Dermis lymphatic vessel endothelial cell (primary cell): ENCODE results near the gene NDUFA7. TPM values are rescaled to one million over a fixed set of nuclear protein-coding genes. Genes with fewer than 3 reads are reported as not detected.

Experiments
- total RNA-seq: library from RNA; depleted of rRNA; stranded (reverse); fragments of >200 nt; gene quantifications from 2 replicates; pipeline ENCODE4 v1.2.1, GENCODE V29; 2014

Gene NDUFA7
- 20.8 and 22.3 TPM in 2 replicates for total RNA-seq

DNA sequence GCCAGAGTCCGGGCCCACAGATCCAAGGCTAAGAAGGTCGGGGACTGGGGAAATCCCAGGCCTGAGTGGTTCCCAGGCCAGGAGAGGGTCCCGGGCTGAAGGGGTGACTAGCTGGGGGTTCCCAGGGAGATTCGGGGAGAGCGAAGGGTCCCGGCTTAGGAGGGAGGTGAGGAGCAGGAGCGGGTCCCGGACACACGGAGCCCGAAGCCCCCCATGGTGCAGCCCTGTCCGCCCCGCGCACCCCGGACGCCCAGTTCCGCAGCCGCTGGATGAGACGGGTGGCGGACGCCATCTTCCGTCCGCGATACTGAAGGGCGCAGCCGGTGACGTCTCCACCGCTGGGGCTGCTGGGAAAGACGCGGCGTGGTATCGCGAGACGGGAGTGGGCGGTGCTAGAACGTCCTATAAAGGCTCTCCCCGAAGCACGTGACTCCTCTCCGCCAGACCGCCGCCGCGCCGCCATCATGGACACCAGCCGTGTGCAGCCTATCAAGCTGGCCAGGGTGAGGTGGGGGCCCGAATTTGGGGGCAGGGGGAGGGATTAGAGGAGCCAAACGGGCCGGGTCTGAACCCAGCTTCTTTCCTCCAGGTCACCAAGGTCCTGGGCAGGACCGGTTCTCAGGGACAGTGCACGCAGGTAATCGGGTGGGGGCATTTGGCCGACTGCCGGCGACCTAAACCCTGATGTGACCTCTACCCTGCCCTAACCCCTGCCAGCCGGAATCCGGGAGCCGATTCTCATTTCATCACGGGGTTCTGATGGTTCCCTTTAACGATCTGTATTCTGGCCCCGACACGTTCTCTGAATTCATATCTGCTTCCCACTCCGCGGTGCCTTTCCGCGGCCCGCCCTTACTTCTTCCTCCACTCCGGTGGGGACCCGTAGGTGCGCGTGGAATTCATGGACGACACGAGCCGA, at the start of gene NDUFA7, which contains the start of gene RPS28:
TSS of gene NDUFA7 (minus strand) at position 309 of the 919 bp plus-strand sequence. CDS start at position 292, 17 bp downstream.
TSS of gene RPS28 (plus strand) at position 430 of the 919 bp plus-strand sequence. CDS start at position 465, 35 bp downstream.

GRCh38 chr19:8363803-8364771, 42.9 kb upstream of the NDUFA7 start, which contains the start of gene ANGPTL4:
Gene ANGPTL4 (plus strand): TSS chr19:8364155. CDS start chr19:8364322, 167 bp downstream.

DNA sequence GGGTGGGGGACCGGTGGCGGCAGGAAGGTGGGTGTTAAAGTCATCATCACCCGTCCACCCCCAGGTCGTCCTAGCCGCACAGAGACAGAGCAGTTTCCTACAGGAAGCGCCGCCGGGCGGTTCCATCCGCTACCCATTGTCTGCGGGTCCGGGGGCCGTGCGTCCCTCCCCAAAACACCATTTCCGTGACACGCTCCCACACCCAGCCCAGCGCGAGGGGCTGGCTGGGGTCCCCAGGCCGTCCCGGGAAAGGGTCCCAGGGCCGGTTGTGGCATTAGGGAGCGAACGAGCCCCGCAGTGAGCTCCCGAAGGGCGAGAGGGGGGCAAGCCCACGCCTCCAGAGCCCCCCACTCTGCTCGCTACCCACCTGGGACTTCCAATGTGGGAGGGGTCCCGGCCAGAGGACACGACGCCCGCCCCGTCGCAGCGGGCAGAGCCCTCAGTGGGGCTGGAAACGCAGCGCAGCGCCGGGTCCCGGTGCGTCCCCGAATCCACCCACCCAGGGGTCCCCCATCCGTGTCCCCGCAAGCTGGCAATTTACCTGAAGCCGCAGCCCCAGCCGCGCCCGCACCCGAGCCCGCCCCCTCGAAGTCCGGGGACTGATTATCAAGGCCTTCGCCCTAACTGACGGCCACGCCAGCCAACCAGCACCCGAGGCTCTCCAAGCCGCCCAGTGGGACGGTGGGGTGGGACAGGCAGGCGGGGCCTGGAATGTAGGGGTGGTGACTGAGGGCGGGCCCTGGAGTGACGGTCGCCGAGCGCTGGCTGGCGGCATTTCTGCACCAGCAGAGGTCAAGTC, 21.7 kb upstream of the NDUFA7 start, which contains the start of gene KANK3:
TSS of gene KANK3 (minus strand) at position 579 of the 799 bp plus-strand sequence. CDS start 5,434 bp downstream, outside the sequence.

GRCh38 chr19:8307965-8308866, 13.0 kb downstream of the NDUFA7 start, which contains the start of gene CD320:
Gene CD320 (minus strand): TSS chr19:8308358. CDS start chr19:8308290, 68 bp downstream.

Other genes with a start within 250 kb of the NDUFA7 start
- gene FBN3, start 171.8 kb downstream of the NDUFA7 start, total RNA-seq: not detected in 2 replicates
- 10.5 and 18.5 TPM in 2 replicates for gene CERS4, start 112.0 kb downstream of the NDUFA7 start, total RNA-seq
- gene CD320, start 13.0 kb downstream of the NDUFA7 start, total RNA-seq: 18.5 and 20.7 TPM in 2 replicates
- 211 and 282 TPM in 2 replicates for gene RPS28, start 121 bp upstream of the NDUFA7 start, total RNA-seq
- gene KANK3, start 21.9 kb upstream of the NDUFA7 start, total RNA-seq: 106 and 121 TPM in 2 replicates
- 2.0 and 2.1 TPM in 2 replicates for gene ANGPTL4, start 42.8 kb upstream of the NDUFA7 start, total RNA-seq
- 49.6 and 64.0 TPM in 2 replicates for gene RAB11B, start 69.0 kb upstream of the NDUFA7 start, total RNA-seq
- gene MARCHF2, start 91.9 kb upstream of the NDUFA7 start, total RNA-seq: 127 and 210 TPM in 2 replicates
- gene HNRNPM, start 123.6 kb upstream of the NDUFA7 start, total RNA-seq: 52.8 and 63.1 TPM in 2 replicates
- gene PRAM1, start 181.3 kb upstream of the NDUFA7 start, total RNA-seq: not detected in 2 replicates
- 2.9 and 4.6 TPM in 2 replicates for gene ZNF414, start 192.8 kb upstream of the NDUFA7 start, total RNA-seq